K562 (cell line): ENCODE measurements around the gene TOMM6. TPM values are rescaled to one million over a fixed set of nuclear protein-coding genes. Genes with fewer than 3 reads are reported as not detected.

ENCODE experiments used
- ATAC-seq: fragments of 200-7000 bp; cut with Tn5 transposase; 3 replicates; pipeline ENCODE4 v1.9.1; 2020; ENCODE audit warnings: moderate library complexity
- BruUV-seq: library from RNA; stranded (reverse); fragments of 400-500 nt; replicated peaks from 2 replicates; lab custom pipeline; 2021; lab: Mats Ljungman, UMichigan
- CTCF ChIA-PET: fragments of 300-600 bp; formaldehyde crosslinking; extraction: SDS; loops from one replicate; lab custom pipeline; 2021; ENCODE audit warnings: low intra/inter-chr PET ratio; lab: Yijun Ruan, JAX
- POLR2A ChIA-PET: fragments of 300-600, 350-650 bp; sonication (Branson Sonifier 250); formaldehyde crosslinking; extraction: SDS; loops from one replicate; lab custom pipeline; 2021; ENCODE audit warnings: antibody characterized with exemption, inconsistent platforms; lab: Yijun Ruan, JAX
- DNase-seq, 4 experiments: peaks; one replicate each; pipeline versions ENCODE4 v3.0.0 to v3.0.0-alpha.2; 2011 to 2018; ENCODE audit warnings: low spot score in 3 of 4, mixed read lengths in 3 of 4; ENCODE audit errors: extremely low read depth in 1 of 4
- FAIRE-seq: peaks from 2 replicates; lab custom pipeline; 2011; peaks lifted over from hg19 to GRCh38; lab: Jason Lieb, UNC
- H2AFZ ChIP-seq: 2 replicates; pipeline ENCODE4 v1.6.0; 2011; ENCODE audit warnings: low read depth, low read length, control low read depth, inconsistent platforms
- H3K27ac ChIP-seq: fragments of 200-600 bp; 3 replicates; pipeline ENCODE4 v1.8.0; 2011; ENCODE audit warnings: low read depth, mild to moderate bottlenecking, control low read depth, inconsistent platforms, low read length, moderate library complexity, mixed read lengths; ENCODE audit errors: extremely low read depth
- H3K27me3 ChIP-seq, 2 experiments: fragments of 300-600 bp in 1 of 2; 2 replicates in 1 of 2; 3 replicates in 1 of 2; pipeline versions ENCODE4 v1.6.0 to v1.8.0; 2011; ENCODE audit warnings: inconsistent platforms in 2 of 2, low read length in 2 of 2, mild to moderate bottlenecking in 1 of 2, mixed read lengths in 1 of 2, moderate library complexity in 1 of 2; ENCODE audit not compliant: control insufficient read depth in 2 of 2, insufficient read depth in 2 of 2
- H3K36me3 ChIP-seq: fragments of 300-600 bp; 3 replicates; pipeline ENCODE4 v1.8.0; 2011; ENCODE audit warnings: mild to moderate bottlenecking, low read length, inconsistent platforms; ENCODE audit not compliant: control insufficient read depth, insufficient read depth
- H3K4me1 ChIP-seq, 2 experiments: fragments of 200-600 bp in 1 of 2; replicated peaks in 1 of 2; 2 replicates in 1 of 2; 3 replicates in 1 of 2; pipeline versions ENCODE4 v1.5.1 to v1.8.0; 2011; ENCODE audit warnings: inconsistent platforms in 2 of 2, low read length in 2 of 2, mild to moderate bottlenecking in 1 of 2, mixed read lengths in 1 of 2, moderate library complexity in 1 of 2; ENCODE audit not compliant: control insufficient read depth in 2 of 2, insufficient read depth in 2 of 2
- H3K4me2 ChIP-seq: 2 replicates; pipeline ENCODE4 v1.6.1; 2011; ENCODE audit warnings: low read length, control low read depth, inconsistent platforms, mixed read lengths; ENCODE audit not compliant: insufficient read depth
- H3K4me3 ChIP-seq: fragments of 200-600 bp; sonication (generic), shearing (Covaris generic); 2 replicates; pipeline ENCODE4 v1.5.1; 2016; ENCODE audit warnings: control low read depth, inconsistent platforms
- H3K79me2 ChIP-seq: fragments of 200-600 bp; 3 replicates; pipeline ENCODE4 v1.8.0; 2011; ENCODE audit warnings: low read length, inconsistent platforms; ENCODE audit not compliant: control insufficient read depth, insufficient read depth
- H3K9ac ChIP-seq, 2 experiments: 2 replicates each; pipeline versions ENCODE4 v1.6.0 to v1.6.1; 2011; ENCODE audit warnings: low read depth in 2 of 2, low read length in 2 of 2, control low read depth in 1 of 2, inconsistent platforms in 1 of 2, mild to moderate bottlenecking in 1 of 2, mixed read lengths in 1 of 2; ENCODE audit not compliant: insufficient read depth in 1 of 2
- H3K9me1 ChIP-seq: one replicate; pipeline ENCODE4 v1.6.0; 2011; ENCODE audit warnings: inconsistent platforms, mild to moderate bottlenecking, low read length, moderate library complexity; ENCODE audit not compliant: control insufficient read depth, insufficient read depth
- H3K9me3 ChIP-seq: replicated peaks from 2 replicates; pipeline ENCODE4 v1.5.1; 2011; ENCODE audit warnings: low read depth, low read length, inconsistent platforms; ENCODE audit not compliant: control insufficient read depth, insufficient read depth
- H4K20me1 ChIP-seq: replicated peaks from 2 replicates; pipeline ENCODE4 v1.6.1; 2011; ENCODE audit warnings: low read length, inconsistent platforms, mixed read lengths; ENCODE audit not compliant: control insufficient read depth, insufficient read depth
- FOXA3 ChIP-seq, 2 experiments: fragments of 450-650 bp in 1 of 2; sonication (generic) in 1 of 2; formaldehyde crosslinking; IDR thresholded peaks in 1 of 2; conservative IDR thresholded peaks in 1 of 2; 2 replicates each; pipeline versions ENCODE4 v1.4.0 to v1.8.0; 2020 to 2022; ENCODE audit warnings: mild to moderate bottlenecking in 2 of 2, missing genetic modification reagents in 1 of 2
- GTF3C2 ChIP-seq: IDR thresholded peaks from 3 replicates; pipeline ENCODE4 v1.6.1; 2011; ENCODE audit warnings: borderline replicate concordance, mild to moderate bottlenecking, moderate library complexity; ENCODE audit not compliant: insufficient read length; ENCODE audit errors: extremely low read depth
- MEF2D ChIP-seq: conservative IDR thresholded peaks from 2 replicates; pipeline ENCODE4 v1.6.1; 2016; ENCODE audit warnings: low read depth, missing genetic modification characterization, missing compliant biosample characterization
- RAD21 ChIP-seq, 2 experiments: fragments of 250-450 bp in 1 of 2; fragments of 450-650 bp in 1 of 2; sonication (Bioruptor Pico) in 1 of 2; formaldehyde crosslinking in 1 of 2; IDR thresholded peaks in 1 of 2; conservative IDR thresholded peaks in 1 of 2; 2 replicates each; pipeline versions ENCODE4 v1.4.0 to v1.8.0; 2020 to 2022; ENCODE audit warnings: mild to moderate bottlenecking in 2 of 2, moderate library complexity in 1 of 2
- THAP12 ChIP-seq: fragments of 250-450 bp; sonication (Bioruptor Pico); IDR thresholded peaks from 2 replicates; pipeline ENCODE4 v1.9.0; 2021; ENCODE audit warnings: mild to moderate bottlenecking, inconsistent platforms
- ZNF830 ChIP-seq: fragments of 250-450 bp; sonication (Bioruptor Pico); IDR thresholded peaks from 2 replicates; pipeline ENCODE4 v1.5.0; 2021; ENCODE audit warnings: mild to moderate bottlenecking
- WGBS: fragments of 100-300 bp; shearing (Covaris generic); methylation state at CpG from one replicate; pipeline ENCODE4 v1.1.6; 2016; ENCODE audit warnings: low coverage, mixed read lengths; ENCODE audit not compliant: insufficient coverage; ENCODE audit errors: missing lambda C conversion rate; 5-methylcytosine and 5-hydroxymethylcytosine counted together
- in situ Hi-C: fragments of 300-500 bp; cut with MboI; formaldehyde crosslinking; loops from 4 replicates; pipeline ENCODE4 v1.15.0; 2018; ENCODE audit warnings: inconsistent platforms, mixed read lengths
- intact Hi-C: fragments of 100-400 bp; cut with micrococcal nuclease; formaldehyde crosslinking; loops from 2 replicates; pipeline ENCODE4 v1.14.2; 2022
- polyA plus RNA-seq, 8 experiments: library from polyadenylated mRNA; depleted of rRNA in 4 of 8; stranded (reverse) in 5 of 8; unstranded in 3 of 8; fragments of >200 nt; fragmentation: Nextera tagmentation in 2 of 8; fragmentation: Illumina TruSeq in 1 of 8; extraction: Ambion mirVana in 2 of 8; extraction: Trizol in 1 of 8; gene quantifications; 2 replicates each; pipeline versions ENCODE4 v1.2.1 to v1.2.3, GENCODE V29; 2011 to 2014; ENCODE audit warnings: inconsistent platforms in 1 of 8, missing spikeins in 1 of 8
- total RNA-seq, 7 experiments: library from RNA; depleted of rRNA in 6 of 7; stranded (reverse); fragments of >200 nt in 6 of 7; fragmentation: Illumina TruSeq in 2 of 7; extraction: Trizol in 2 of 7; gene quantifications; 2 replicates each; pipeline versions ENCODE4 v1.2.1 to v1.2.3, GENCODE V29; 2011 to 2021; ENCODE audit warnings: low replicate concordance in 1 of 7

Gene TOMM6
- total and polyA plus RNA-seq, 9 of the 15 experiments (the other 6 are each of a cell fraction or from before 2014, with no cell fraction given): 380 to 2,097 (median 1,065) TPM

GRCh38 chr6:41744236-41744787 lies 43.2 kb upstream of the TOMM6 start:
- H3K9ac ChIP-seq: no peak overlapping the region
- intact Hi-C loops: no loop called here
- WGBS: 10% methylated on average over 7 of the region's 7 CpGs
- H3K27me3 ChIP-seq: peaks cover 29 to 48% of the 10 kb centered on the region in 2 experiments; a peak in 4 of 5 replicates
- H3K79me2 ChIP-seq: no peaks in the 10 kb centered on the region
- H3K4me3 ChIP-seq: no peak overlapping the region
- no peaks in the 10 kb centered on the region for H3K9me3 ChIP-seq
- no peaks in the 10 kb centered on the region for H3K9me1 ChIP-seq
- no peaks in the 10 kb centered on the region for H3K36me3 ChIP-seq
- ChIA-PET POLR2A (interaction anchor here (0.6 to 1.0 kb wide), 2 partner anchors 13 to 344 kb away, joined by 3 to 4 read pairs; no protein-coding TSS in a partner anchor), CTCF (no interaction called here)
- no peak overlapping the region for H2AFZ ChIP-seq
- DNase-seq: no peak
- TF ChIP-seq MEF2D (tag) (no peak), ZNF830 (CRISPR knock-in tag) (no peak), FOXA3 (CRISPR knock-in tag; conservative IDR thresholded peaks at IDR 0.05 in 1 of 2, IDR thresholded peaks at IDR 0.05 in 1 of 2) (no peak), RAD21 (CRISPR knock-in tag; conservative IDR thresholded peaks at IDR 0.05 in 1 of 2, IDR thresholded peaks at IDR 0.05 in 1 of 2) (no peak)
- TF ChIP-seq, all 486 proteins: peak for 0
- in situ Hi-C loops: no loop called here
- no TSS peak for BruUV-seq
- FAIRE-seq: no peak
- Histone ChIP-seq H3K4me2 (no peak overlapping the region), H3K27ac (no peak overlapping the region), H4K20me1 (no peaks in the 10 kb centered on the region; the same call in none of the 2 replicates), H3K4me1 (peaks cover 14 to 18% of the 10 kb centered on the region in 2 experiments)
- ATAC-seq: no peak

- DNase-seq: no peak
- no peak for FAIRE-seq
- no peaks in the 10 kb centered on the region for H3K9me3 ChIP-seq
- CTCF ChIA-PET: no interaction called here
- no peaks in the 10 kb centered on the region; the same call in 1 of the 2 replicates for H4K20me1 ChIP-seq
- intact Hi-C loops (no loop called here), in situ Hi-C loops (no loop called here)
- peaks cover 15 to 30% of the 10 kb centered on the region in 2 experiments; a peak in 4 of 5 replicates for H3K27me3 ChIP-seq
- no TSS peak for BruUV-seq
- H3K27ac ChIP-seq: no peak overlapping the region
- 45% methylated on average over 10 of the region's 10 CpGs for WGBS
- H3K4me1 ChIP-seq: peaks cover 14 to 18% of the 10 kb centered on the region in 2 experiments
- no peak overlapping the region for H3K4me3 ChIP-seq
- no peak overlapping the region for H3K9ac ChIP-seq
- no peak for ATAC-seq
- POLR2A ChIA-PET: interaction anchor here (0.6 kb wide), 2 partner anchors 41 to 1434 kb away, joined by 3 to 4 read pairs; partner anchors contain the start of gene TOMM6
- TF ChIP-seq GTF3C2: no peak
- TF ChIP-seq THAP12 (CRISPR knock-in tag): 0 out of 2 replicates have a peak, but pooled peaks have one; percentile 37
- no peaks in the 10 kb centered on the region for H3K79me2 ChIP-seq
- H3K4me2 ChIP-seq: no peak overlapping the region
- no peak overlapping the region for H2AFZ ChIP-seq
- no peaks in the 10 kb centered on the region for H3K36me3 ChIP-seq
- no peaks in the 10 kb centered on the region for H3K9me1 ChIP-seq
Measured at GRCh38 chr6:41746107-41746506, 41.4 kb upstream of the TOMM6 start.
